ENCODE data around the gene POSTN. TPM values are rescaled to one million over a fixed set of nuclear protein-coding genes. Genes with fewer than 3 reads are reported as not detected.

The POSTN gene
- 0.76 TPM for polyA plus RNA-seq (2013, experiment 1 of 4)
- 0.28 TPM for polyA plus RNA-seq (2013, experiment 2 of 4)
- polyA plus RNA-seq (2013, experiment 3 of 4) = 2.8 TPM
- polyA plus RNA-seq (2013, experiment 4 of 4) = 3.3 TPM

GRCh38 chr13:37598597-37598996 lies at the start of gene POSTN:
TSS of gene POSTN (minus strand) at chr13:37598768. CDS start at chr13:37598726, 42 bp downstream.
- no peak within 1 kb of the TSS for H3K4me3 ChIP-seq (ENCODE audit: insufficient read depth, low read depth, low read length)

GRCh38 chr13:37647031-37647650 lies 48.6 kb upstream of the POSTN start:
- H3K4me3 ChIP-seq (ENCODE audit: insufficient read depth, low read depth, low read length) = no peak overlapping the region

More at GRCh38 chr13:37598597-37598996, at the start of gene POSTN:
- Histone ChIP-seq H3K4me1 (ENCODE audit: control insufficient read depth, insufficient read depth, low read length) (no peaks in the 10 kb centered on the region), H3K9me3 (ENCODE audit: control insufficient read depth, low read length) (no peaks in the 10 kb centered on the region), H3K36me3 (ENCODE audit: control insufficient read depth, insufficient read depth, low read length) (no peaks in the 10 kb centered on the region), H3K27ac (ENCODE audit: insufficient read depth, low read depth, low read length, poor library complexity, severe bottlenecking) (no peak within 1 kb of the TSS), H3K27me3 (ENCODE audit: control insufficient read depth, insufficient read depth, low read length, poor library complexity, severe bottlenecking) (no peaks in the 10 kb centered on the region)
- WGBS, 2 experiments = 59 to 69% methylated on average over 6 of the region's 6 CpGs

GRCh38 chr13:37646531-37646930 lies 48.0 kb upstream of the POSTN start:
- H3K36me3 ChIP-seq (ENCODE audit: control insufficient read depth, insufficient read depth, low read length) = no peaks in the 10 kb centered on the region
- 84 to 96% methylated on average over 3 of the region's 3 CpGs for WGBS, 2 experiments
- H3K27me3 ChIP-seq (ENCODE audit: control insufficient read depth, insufficient read depth, low read length, poor library complexity, severe bottlenecking) = no peaks in the 10 kb centered on the region
- peaks cover 27% of the 10 kb centered on the region for H3K4me1 ChIP-seq (ENCODE audit: control insufficient read depth, insufficient read depth, low read length)
- no peaks in the 10 kb centered on the region for H3K9me3 ChIP-seq (ENCODE audit: control insufficient read depth, low read length)
- no peak overlapping the region for H3K4me3 ChIP-seq (ENCODE audit: insufficient read depth, low read depth, low read length)
- H3K27ac ChIP-seq (ENCODE audit: insufficient read depth, low read depth, low read length, poor library complexity, severe bottlenecking) = peak overlapping the region; percentile 73

More at GRCh38 chr13:37647031-37647650, 48.6 kb upstream of the POSTN start:
- Histone ChIP-seq H3K4me1 (ENCODE audit: control insufficient read depth, insufficient read depth, low read length) (peaks cover 27% of the 10 kb centered on the region), H3K27ac (ENCODE audit: insufficient read depth, low read depth, low read length, poor library complexity, severe bottlenecking) (peak overlapping the region; percentile 73), H3K36me3 (ENCODE audit: control insufficient read depth, insufficient read depth, low read length) (no peaks in the 10 kb centered on the region), H3K27me3 (ENCODE audit: control insufficient read depth, insufficient read depth, low read length, poor library complexity, severe bottlenecking) (no peaks in the 10 kb centered on the region), H3K9me3 (ENCODE audit: control insufficient read depth, low read length) (no peaks in the 10 kb centered on the region)
- WGBS, 2 experiments = 29 to 32% methylated on average over 5 of the region's 5 CpGs

DNA sequence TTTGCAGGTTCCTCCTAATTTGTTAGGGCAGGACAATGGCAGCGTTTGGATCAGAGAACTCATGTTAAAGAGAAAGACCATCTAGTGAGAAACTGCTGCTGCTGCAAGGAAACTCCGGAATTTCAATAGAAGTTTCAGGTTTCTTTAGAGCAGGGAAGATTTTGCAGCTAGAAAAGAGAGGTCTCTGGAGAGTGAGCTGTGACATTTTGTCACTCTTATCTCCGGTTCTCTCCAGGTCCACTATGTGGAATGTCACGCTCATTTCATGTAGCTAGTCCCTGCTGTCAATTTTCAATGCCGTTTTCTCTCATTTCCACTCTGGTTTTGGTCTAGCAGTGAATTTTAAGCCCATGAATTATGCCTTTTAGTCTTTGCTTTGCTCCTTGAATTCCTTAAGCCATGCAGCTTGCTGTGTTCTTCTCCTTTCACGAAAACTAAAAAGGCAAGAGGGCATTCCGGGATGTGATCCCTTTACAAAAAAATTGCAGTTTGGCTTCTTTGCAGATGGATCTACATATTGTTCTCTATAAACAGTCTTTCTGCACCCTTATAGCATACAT lies 46.7 kb upstream of the POSTN start:
- H3K4me3 ChIP-seq (ENCODE audit: insufficient read depth, low read depth, low read length) = no peak overlapping the region
- H3K4me1 ChIP-seq (ENCODE audit: control insufficient read depth, insufficient read depth, low read length) = peaks cover 27% of the 10 kb centered on the region
- 34 to 38% methylated on average over 7 of the region's 7 CpGs for WGBS, 2 experiments
- H3K27me3 ChIP-seq (ENCODE audit: control insufficient read depth, insufficient read depth, low read length, poor library complexity, severe bottlenecking) = no peaks in the 10 kb centered on the region
- no peaks in the 10 kb centered on the region for H3K36me3 ChIP-seq (ENCODE audit: control insufficient read depth, insufficient read depth, low read length)
- H3K9me3 ChIP-seq (ENCODE audit: control insufficient read depth, low read length) = no peaks in the 10 kb centered on the region
- peak overlapping the region; percentile 79 for H3K27ac ChIP-seq (ENCODE audit: insufficient read depth, low read depth, low read length, poor library complexity, severe bottlenecking)

DNA sequence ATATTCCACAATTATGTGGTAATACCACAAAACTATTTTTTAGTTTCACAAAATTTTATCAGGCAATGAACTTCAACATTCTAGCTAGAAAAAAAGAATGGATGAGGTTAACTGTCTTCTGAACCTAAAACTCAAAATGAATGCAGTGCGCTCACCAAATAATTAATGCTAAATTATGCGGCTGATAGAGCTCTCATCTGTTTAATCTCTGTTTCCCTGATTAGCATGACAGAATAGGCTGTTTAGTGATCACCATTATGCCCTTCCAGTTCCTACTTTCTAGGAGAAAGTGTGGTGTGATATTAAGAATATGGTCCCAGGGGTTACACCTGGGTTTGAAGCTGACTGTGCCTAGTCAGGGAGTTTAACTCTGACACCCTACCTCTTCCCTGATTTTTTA lies 42.8 kb upstream of the POSTN start:
- no peak overlapping the region for H3K27ac ChIP-seq (ENCODE audit: insufficient read depth, low read depth, low read length, poor library complexity, severe bottlenecking)
- H3K36me3 ChIP-seq (ENCODE audit: control insufficient read depth, insufficient read depth, low read length) = no peaks in the 10 kb centered on the region
- 100% methylated on average over 2 of the region's 2 CpGs for WGBS, 2 experiments
- no peaks in the 10 kb centered on the region for H3K9me3 ChIP-seq (ENCODE audit: control insufficient read depth, low read length)
- peaks cover 18% of the 10 kb centered on the region for H3K4me1 ChIP-seq (ENCODE audit: control insufficient read depth, insufficient read depth, low read length)
- H3K4me3 ChIP-seq (ENCODE audit: insufficient read depth, low read depth, low read length) = no peak overlapping the region
- no peaks in the 10 kb centered on the region for H3K27me3 ChIP-seq (ENCODE audit: control insufficient read depth, insufficient read depth, low read length, poor library complexity, severe bottlenecking)

DNA sequence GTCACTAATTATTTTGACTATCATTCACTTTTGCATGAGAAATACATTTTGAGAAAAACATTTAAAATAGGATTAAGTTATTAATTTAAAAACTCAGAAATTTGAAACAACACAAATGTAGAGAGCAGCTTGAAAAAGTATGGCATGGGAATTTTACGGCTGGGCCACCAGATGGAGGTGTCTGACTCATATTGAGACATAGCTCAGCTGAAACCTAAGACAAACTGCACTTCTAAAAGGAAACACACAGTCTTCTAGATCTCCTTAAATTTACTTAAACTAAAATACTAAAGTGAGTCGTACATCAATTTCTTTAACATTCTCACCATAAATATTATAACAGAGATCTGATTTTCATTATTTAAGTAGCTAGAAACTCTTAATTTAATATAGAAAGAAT lies 41.9 kb upstream of the POSTN start:
- H3K27me3 ChIP-seq (ENCODE audit: control insufficient read depth, insufficient read depth, low read length, poor library complexity, severe bottlenecking) = no peaks in the 10 kb centered on the region
- H3K9me3 ChIP-seq (ENCODE audit: control insufficient read depth, low read length) = no peaks in the 10 kb centered on the region
- no peaks in the 10 kb centered on the region for H3K36me3 ChIP-seq (ENCODE audit: control insufficient read depth, insufficient read depth, low read length)
- H3K4me3 ChIP-seq (ENCODE audit: insufficient read depth, low read depth, low read length) = no peak overlapping the region
- 0 to 17% methylated on average over 1 to 2 of the region's 2 CpGs for WGBS, 2 experiments
- H3K4me1 ChIP-seq (ENCODE audit: control insufficient read depth, insufficient read depth, low read length) = peaks cover 9% of the 10 kb centered on the region
- no peak overlapping the region for H3K27ac ChIP-seq (ENCODE audit: insufficient read depth, low read depth, low read length, poor library complexity, severe bottlenecking)

DNA sequence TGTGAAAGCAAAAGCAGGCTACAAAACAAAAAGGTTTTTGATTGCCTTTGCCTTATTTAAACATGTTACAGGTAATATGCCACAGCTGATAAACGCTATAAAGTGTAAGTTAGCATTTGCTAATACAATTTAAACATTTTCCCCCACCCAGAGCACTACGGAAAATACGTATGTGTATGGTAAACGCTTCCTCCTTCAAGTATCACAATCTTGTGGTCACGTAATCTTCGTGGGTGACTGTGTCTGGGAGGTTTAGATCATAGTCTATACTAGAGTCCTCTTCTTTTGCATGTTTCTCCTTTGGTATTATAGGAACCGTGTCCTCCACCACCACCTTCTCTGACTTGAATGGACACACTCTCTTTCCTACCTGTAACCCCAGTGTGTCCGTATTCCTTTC lies 38.1 kb upstream of the POSTN start:
- Histone ChIP-seq H3K27ac (ENCODE audit: insufficient read depth, low read depth, low read length, poor library complexity, severe bottlenecking) (no peak overlapping the region), H3K9me3 (ENCODE audit: control insufficient read depth, low read length) (no peaks in the 10 kb centered on the region), H3K4me3 (ENCODE audit: insufficient read depth, low read depth, low read length) (no peak overlapping the region), H3K27me3 (ENCODE audit: control insufficient read depth, insufficient read depth, low read length, poor library complexity, severe bottlenecking) (no peaks in the 10 kb centered on the region), H3K4me1 (ENCODE audit: control insufficient read depth, insufficient read depth, low read length) (no peaks in the 10 kb centered on the region), H3K36me3 (ENCODE audit: control insufficient read depth, insufficient read depth, low read length) (no peaks in the 10 kb centered on the region)
- WGBS, 2 experiments = 97 to 98% methylated on average over 4 to 8 of the region's 8 CpGs

GRCh38 chr13:37632294-37632693 lies 33.7 kb upstream of the POSTN start:
- Histone ChIP-seq H3K4me3 (ENCODE audit: insufficient read depth, low read depth, low read length) (no peak overlapping the region), H3K27me3 (ENCODE audit: control insufficient read depth, insufficient read depth, low read length, poor library complexity, severe bottlenecking) (no peaks in the 10 kb centered on the region), H3K4me1 (ENCODE audit: control insufficient read depth, insufficient read depth, low read length) (no peaks in the 10 kb centered on the region), H3K36me3 (ENCODE audit: control insufficient read depth, insufficient read depth, low read length) (no peaks in the 10 kb centered on the region), H3K9me3 (ENCODE audit: control insufficient read depth, low read length) (no peaks in the 10 kb centered on the region), H3K27ac (ENCODE audit: insufficient read depth, low read depth, low read length, poor library complexity, severe bottlenecking) (no peak overlapping the region)
- WGBS, 2 experiments = 89 to 96% methylated on average over 5 of the region's 5 CpGs

GRCh38 chr13:37627428-37627827 lies 28.9 kb upstream of the POSTN start:
- Histone ChIP-seq H3K9me3 (ENCODE audit: control insufficient read depth, low read length) (no peaks in the 10 kb centered on the region), H3K36me3 (ENCODE audit: control insufficient read depth, insufficient read depth, low read length) (no peaks in the 10 kb centered on the region)
- 94 to 100% methylated on average over 4 of the region's 4 CpGs for WGBS, 2 experiments

DNA sequence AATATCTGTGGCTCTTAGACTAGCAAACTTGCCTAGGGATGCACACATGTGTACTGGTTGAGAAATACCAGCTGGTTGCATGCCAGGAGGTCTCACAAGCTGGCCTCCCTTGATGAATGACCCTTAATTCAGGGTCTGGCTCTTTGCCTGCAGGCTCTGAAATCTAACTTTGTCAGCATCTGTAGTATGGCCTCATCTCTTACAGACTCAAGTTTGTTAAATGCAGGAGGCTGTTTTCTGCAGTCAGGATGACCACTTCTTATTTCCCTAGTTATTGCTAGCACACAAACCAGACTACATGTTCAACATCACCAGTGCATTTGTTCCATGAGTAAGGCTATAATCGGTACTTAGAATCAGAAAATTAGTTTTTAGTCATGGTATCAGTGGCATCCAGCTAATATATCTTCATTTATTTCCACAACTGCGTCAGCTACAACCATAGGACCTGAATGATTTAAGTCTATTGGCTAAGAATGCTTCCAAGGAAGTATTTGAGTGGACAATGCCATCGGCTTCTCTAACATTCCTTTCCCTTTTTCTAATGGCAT lies 23.3 kb upstream of the POSTN start:
- H3K27ac ChIP-seq (ENCODE audit: insufficient read depth, low read depth, low read length, poor library complexity, severe bottlenecking) = no peak overlapping the region
- H3K9me3 ChIP-seq (ENCODE audit: control insufficient read depth, low read length) = no peaks in the 10 kb centered on the region
- H3K27me3 ChIP-seq (ENCODE audit: control insufficient read depth, insufficient read depth, low read length, poor library complexity, severe bottlenecking) = no peaks in the 10 kb centered on the region
- WGBS, 2 experiments = 86 to 94% methylated on average over 3 of the region's 3 CpGs
- H3K4me1 ChIP-seq (ENCODE audit: control insufficient read depth, insufficient read depth, low read length) = no peaks in the 10 kb centered on the region
- no peak overlapping the region for H3K4me3 ChIP-seq (ENCODE audit: insufficient read depth, low read depth, low read length)
- H3K36me3 ChIP-seq (ENCODE audit: control insufficient read depth, insufficient read depth, low read length) = no peaks in the 10 kb centered on the region

More at GRCh38 chr13:37627428-37627827, 28.9 kb upstream of the POSTN start:
- Histone ChIP-seq H3K27me3 (ENCODE audit: control insufficient read depth, insufficient read depth, low read length, poor library complexity, severe bottlenecking) (no peaks in the 10 kb centered on the region), H3K4me1 (ENCODE audit: control insufficient read depth, insufficient read depth, low read length) (no peaks in the 10 kb centered on the region), H3K27ac (ENCODE audit: insufficient read depth, low read depth, low read length, poor library complexity, severe bottlenecking) (no peak overlapping the region), H3K4me3 (ENCODE audit: insufficient read depth, low read depth, low read length) (no peak overlapping the region)

All from ectodermal cell (in vitro differentiated cells).